NCI-H1417 (cell line): ENCODE results near the gene PRRC1.

Experiments used
- DNase-seq, 3 experiments: peaks; one replicate each; lab custom pipeline; 2025; lab: John Stamatoyannopoulos, UW

Gene PRRC1

DNA sequence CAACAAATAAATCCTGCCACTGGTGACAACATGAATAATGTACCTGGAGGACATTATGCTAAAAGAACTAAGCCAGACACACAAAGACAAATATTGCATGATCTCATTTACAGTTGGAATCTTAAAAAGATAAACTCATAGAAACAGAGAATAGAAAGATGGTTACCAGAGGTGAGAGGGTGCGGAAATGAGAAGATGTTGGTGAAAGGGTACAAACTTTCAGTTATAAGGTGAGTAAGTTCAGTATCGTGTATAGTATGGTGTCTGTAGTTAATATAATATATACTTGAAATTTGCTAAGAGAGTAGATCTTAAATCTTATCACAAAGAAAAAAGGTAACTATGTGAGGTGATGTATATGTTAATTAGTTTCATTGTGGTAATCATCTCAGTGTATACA is 63.3 kb downstream of the PRRC1 start:
- no peak for DNase-seq

DNA sequence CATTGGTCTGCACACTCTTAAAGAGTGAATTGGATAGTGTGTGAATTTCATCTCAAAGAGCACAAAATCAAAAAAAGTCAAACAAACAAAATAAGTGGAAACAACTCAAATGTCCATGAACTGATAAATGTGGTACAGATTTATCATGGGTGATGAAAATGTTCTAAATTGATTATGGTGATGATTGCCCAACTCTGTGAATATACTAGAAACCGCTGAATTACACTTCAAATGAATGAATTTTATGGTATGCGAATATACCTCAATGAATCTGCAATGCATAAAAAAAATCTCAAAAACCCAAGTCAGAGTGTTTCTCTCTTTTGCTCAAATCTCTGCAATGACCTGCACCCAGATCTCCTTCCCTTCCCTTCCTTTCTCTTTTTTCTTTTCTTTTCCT is 64.0 kb downstream of the PRRC1 start:
- DNase-seq, result no peak

- DNase-seq, result no peak
Observed at GRCh38 chr5:127582773-127583370, 65.4 kb downstream of the PRRC1 start.

DNA sequence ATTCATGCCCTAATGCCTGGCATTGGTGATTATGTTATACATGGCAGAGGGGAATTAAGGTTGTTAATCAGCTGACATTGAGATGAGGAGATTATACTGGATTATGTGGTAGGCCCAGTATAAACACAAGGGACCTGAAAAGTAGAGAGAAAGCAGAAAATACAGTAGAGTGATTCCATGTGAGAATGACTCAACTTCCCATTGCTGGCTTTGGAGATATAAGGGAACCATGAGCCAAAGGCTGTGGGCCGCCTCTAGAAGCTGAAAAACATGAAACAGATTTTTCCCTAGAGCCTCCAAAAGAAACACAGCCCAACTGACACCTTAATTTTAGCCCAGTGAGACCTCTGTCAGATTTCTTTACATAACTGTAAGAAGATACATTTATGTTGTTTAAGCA is 66.4 kb downstream of the PRRC1 start:
- DNase-seq, result no peak

DNA sequence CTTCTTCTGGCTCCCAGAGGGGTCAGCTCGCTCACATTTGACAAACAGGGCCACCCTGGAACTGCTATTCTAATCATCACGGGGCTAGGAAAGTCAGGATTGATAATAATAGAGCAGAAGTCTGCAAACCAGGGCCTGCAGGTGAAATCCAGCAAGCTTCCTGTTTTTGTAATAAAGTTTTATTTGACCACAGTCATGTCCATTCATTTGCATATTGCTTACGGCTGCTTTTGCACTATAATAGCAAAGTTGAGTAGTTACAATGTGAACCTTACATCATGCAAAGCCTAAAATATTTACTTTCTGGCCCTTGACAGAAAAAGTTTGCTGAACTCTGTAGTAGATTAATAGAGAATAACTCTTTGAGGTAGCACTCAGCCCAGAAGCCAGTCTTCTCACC is 68.2 kb downstream of the PRRC1 start:
- DNase-seq, result no peak

DNA sequence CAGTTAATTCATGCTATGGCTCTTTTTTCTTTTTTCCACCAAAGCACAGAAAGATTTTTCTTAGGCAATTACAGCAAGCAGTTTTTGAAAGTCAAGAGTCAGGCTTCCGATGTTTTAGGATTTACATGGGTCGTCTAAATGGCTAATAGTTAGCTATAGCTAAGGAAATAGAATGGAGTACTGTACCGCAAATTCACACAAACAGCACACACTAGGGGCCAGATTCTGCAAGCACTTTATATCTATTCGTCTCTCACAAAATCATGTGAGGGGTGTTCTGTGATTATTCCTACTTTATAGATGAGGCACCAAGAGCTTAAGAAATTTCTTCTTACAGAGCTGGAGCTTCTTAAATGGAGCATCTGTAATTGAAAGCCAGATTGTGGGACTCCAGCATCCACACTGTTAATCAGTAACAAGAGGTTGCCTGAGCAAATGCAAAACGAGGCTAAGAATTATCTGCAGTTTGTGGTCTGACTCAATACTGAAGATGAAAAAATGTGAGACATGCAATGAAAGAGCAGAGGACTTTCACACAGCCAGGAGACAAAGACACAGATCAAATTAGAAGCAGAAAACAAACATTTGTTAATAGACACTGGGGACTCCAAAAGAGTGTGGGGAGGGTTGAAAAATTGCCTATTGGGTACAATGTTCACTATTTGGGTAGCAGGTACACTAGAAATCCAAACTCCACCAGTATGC is 68.8 kb downstream of the PRRC1 start:
- no peak for DNase-seq

DNA sequence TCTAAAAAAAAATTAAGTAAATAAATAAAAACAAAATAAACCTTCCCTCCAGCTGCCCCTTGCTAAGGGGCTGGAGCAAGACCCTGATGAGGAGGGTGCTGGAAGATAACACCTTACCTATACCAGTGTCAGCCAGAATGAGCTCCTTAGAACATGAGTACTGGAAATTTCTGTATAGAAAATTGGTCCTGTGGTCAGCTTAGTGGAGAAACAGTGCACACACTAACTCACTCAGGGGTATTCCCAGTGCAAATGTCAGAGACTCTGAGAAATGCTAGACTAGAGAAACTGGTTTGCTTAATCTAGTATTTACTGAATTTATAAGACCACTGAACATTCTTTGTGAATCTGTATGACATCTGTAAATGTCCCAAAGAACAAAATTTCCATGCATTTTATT is 69.4 kb downstream of the PRRC1 start:
- DNase-seq, result no peak

DNA sequence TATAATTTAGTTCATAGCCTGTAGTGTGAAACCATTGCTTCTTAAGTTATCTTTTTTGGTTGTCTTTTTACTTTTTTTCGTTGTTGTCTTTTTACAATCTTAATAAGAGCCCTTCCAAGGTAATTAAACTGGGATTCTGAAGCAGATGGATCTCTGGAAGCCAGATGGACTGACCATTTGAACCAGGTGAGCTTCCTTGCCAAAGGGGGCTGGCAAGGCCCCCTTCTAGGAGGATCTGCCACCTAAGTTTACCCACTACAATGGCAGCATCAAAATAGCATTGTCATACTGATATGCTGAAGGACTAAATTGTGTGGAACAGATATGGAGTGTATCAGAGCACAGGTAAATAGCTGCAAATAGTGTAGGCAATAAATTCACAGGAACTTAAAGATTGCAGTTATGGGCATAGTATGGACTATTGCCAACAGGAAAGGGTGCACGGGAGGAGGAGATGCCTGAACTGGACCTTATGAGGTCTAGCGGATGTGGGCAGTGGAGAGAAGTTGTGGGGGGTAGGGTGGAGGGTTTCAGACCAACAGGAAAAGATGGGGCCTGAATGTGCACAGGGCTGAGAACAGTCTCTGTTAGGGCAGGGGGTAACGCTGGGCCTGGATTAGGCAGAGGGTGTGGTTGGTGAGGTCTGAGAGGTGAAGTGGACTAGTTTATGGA is 69.9 kb downstream of the PRRC1 start:
- no peak for DNase-seq

GRCh38 chr5:127588368-127588767 is 70.9 kb downstream of the PRRC1 start:
- DNase-seq, result no peak

DNA sequence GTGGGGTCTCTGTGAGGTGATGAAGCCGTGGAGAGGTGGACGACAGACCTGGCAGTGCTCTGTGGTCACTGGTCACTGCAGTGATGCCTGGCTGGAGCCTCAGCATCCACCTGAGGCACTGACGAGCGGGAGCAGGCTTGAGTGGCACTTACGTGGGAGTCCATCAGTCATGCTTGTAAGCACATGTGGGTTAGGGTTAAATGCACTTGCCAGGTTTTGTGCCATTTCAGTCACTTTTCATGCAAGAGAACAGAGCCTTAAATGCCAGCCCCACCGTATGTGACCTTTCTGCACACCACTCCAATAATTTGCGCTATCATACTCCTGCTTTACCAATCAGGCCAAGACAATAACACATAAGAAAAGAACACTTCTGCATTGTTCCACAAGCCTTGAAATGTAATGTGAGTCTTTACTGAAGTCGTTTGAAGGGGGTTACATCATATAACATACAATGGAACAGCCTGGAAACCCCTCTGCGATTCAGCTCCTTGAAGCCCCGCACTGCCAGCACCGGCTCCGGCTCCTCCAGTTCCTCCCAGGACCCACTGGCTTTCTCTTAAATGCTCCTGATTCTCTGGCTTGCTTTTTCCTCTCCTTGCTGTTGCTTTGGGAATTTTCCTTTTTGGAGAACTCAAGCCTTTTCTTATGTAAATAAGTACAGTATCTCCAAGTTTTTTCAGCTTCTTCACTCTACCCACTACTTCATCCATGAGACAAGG is 72.0 kb downstream of the PRRC1 start:
- no peak for DNase-seq

- DNase-seq, result no peak
Observed at GRCh38 chr5:127590156-127590722, 72.8 kb downstream of the PRRC1 start.

DNA sequence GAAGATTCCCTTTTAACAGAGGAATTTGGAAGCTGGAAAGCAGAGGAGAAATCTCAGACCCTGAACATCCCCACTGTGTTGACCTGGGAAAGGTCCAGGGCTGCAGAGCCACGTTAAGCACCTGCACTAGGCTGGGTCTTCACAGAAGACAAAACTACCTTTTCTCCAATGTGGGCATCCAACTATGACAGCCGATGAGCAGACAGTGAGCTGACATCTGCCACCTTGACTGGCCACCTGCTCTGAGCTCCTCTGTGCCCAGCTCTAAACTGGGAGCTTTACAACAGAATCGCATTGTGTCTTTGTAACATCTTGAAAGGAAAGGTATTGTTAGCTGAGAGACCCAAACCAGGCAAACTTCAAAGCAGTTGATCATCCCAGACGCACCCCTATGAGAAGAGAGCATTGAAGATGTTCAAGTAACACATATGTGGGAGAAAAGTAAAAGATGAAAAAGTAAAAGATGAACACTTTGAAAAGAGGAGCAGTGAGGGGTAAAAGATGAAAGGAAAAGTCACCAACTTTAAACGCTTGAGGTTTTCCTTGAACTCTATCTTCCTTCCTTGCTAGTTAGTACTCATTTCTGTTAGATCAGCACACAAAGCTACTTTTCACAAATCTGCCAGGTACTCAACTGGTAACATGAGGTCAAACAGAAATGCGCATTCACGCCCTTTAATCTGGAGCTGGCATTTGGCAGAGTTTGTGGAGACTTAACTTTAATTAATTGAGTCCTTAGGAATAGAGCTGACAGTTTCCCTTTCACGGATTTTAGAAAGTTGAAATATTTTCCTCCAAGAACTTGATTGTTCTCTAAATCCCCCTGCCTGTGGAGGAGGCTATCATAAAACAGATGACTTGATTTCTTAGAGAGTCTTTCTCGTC is 78.3 kb downstream of the PRRC1 start:
- no peak for DNase-seq

DNA sequence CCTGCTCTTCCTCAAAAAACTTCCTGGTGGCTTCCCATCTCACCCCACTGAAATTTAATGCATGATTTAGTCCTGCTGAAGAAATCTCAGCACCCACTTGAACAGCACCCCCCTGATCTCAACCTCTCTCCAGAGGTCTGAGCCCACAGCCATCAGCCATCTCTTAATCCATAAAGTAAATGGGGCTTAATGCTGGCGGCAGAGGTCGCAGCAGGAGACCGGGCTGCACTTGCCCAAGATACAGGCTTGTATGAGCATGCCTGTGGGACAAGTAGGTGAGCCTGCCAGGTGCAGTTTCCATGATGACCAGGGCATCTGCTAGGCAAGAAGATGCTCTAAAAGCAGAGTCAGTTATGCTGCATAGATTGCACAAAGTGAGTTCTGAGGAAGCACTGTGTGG is 79.1 kb downstream of the PRRC1 start:
- peak; percentile 15 to 55 (median 53) for DNase-seq

GRCh38 chr5:127599320-127599719 is 81.9 kb downstream of the PRRC1 start:
- DNase-seq, result no peak

DNA sequence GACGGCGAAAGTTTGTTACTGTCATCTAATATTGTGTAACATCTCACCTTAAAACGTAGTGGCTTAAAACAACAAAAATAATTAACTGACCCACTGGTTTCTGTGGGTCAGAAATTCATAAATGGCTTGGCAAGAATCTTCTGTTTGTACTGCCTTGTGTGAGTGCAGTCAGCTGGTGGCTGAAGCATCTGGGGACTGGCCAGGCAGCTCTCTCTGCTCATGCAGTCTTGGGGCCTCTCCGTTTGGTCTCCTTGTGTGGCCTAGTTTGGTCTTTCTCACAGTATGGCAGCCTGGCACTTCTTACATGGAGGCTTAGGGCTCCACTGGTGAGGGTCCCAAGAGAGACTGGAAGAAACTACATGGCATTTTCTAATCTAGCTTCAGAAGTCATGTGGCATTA is 82.4 kb downstream of the PRRC1 start:
- DNase-seq, result no peak

DNA sequence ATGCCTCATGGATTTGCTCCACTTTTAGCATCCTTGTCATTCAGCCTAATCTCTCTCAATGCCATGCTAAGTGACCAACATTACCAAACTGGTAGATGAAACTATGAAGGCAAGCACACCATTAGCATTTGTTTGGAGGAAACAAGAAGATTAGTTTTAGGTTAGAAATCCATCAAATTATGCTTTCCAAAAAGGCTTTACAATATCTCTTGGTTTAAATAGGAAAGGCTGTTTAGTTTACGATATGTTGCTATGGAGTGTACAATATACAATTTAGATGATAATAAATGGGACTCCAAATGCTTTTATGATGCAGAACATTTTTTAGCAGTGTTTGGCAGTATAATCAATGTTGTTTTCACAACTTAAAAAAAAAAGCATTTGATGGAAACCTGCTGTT is 83.7 kb downstream of the PRRC1 start:
- DNase-seq, result no peak

DNA sequence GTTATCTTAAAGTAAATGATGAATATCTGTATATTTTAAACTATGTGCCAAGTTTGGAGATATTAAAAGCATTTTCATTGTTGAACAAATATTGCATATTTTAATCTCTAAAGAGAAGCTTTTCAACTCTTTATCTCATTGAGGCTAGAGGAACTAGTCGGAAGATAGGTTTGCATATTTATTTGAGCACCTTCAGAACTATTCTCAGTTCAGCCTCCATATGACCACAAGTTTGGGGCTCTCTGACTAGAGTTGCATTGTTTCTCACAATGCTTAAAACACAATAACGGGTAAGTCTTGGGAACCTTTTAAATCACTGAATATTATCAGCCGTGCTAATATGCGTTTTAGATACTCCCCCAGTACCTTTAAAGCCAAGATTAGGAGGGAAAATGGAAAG is 84.2 kb downstream of the PRRC1 start:
- no peak for DNase-seq

DNA sequence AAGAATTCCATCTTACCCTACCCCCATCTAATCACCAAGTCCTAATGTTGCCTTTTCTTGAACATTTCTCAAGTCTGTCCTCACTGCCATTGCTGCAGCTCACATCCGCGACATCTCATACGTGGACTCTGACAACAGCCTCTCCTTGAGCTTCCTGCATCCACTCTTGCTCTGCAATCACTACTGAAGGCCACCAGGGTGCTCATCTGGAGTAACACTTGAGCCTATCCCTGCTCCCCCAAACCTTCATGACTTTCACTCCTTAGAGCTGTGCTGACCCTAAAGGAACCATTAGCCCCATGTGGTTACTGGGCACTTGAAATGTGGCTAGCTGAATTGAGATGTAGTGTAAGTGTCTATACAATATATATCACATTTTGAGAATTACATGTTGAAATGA is 85.0 kb downstream of the PRRC1 start:
- no peak for DNase-seq

DNA sequence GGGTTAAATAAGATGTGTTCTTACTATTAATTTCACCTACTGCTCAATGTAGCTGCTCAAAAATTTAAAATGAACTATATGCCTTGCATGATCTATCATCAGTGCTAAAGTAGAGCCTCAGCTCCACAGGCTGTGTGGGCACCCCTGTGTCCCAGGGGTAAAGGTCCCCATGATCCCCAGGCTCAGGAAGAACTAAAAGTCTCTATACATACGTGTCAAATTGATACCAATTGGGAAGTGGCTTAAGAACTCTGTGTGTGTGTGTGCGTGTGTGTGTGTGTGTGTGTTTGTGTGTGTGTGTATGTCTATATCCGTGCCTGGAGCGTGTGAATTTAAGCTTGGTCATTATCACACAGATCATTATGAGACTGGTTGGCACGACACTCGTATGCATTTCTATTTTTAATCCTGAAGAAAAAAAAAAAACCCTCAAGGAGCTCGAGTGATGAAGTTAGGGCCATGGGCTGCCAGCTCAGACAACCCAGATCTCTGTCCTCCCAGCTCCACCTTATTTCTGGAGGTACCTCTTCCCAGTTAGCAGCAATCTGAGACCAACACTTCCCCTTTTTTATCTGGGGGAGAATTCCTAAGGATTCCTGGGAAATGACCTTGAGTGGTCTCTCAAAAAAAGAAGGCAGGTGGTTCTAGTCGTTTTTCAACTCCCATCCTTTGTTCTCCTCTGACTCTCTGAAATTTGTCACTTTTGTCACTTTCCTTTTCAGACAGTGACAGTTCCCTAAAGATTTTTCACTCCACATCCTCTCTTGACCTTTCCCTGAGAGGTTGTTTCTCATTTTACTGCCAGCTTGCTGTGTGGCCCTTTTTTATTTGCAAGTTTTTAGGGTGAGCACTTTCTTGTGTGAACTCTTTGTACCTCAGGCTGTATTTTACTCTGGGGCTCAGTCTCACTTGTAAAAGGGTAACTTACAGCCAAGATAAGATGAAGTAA is 85.7 kb downstream of the PRRC1 start:
- DNase-seq, result no peak
